Panc1 (cell line): ENCODE measurements around the gene RUFY1. TPM values are rescaled to one million over a fixed set of nuclear protein-coding genes. Genes with fewer than 3 reads are reported as not detected.

Experiments used
- ATAC-seq: fragments of 200-7000 bp; cut with Tn5 transposase; 2 replicates; pipeline ENCODE4 v1.9.1; 2020; ENCODE audit warnings: mild to moderate bottlenecking, moderate library complexity
- BruUV-seq: library from RNA; stranded (reverse); fragments of 400-500 nt; replicated peaks from 2 replicates; lab custom pipeline; 2021; lab: Mats Ljungman, UMichigan
- CTCF ChIA-PET: fragments of 300-600 bp; sonication (Branson Sonifier 250); formaldehyde crosslinking; loops from one replicate; lab custom pipeline; 2022; ENCODE audit warnings: antibody characterized with exemption; lab: Charles Lee
- POLR2A ChIA-PET: fragments of 300-600 bp; sonication (Branson Sonifier 250); formaldehyde crosslinking; loops from one replicate; lab custom pipeline; 2022; ENCODE audit warnings: antibody characterized with exemption; lab: Charles Lee
- DNase-seq: peaks from one replicate; pipeline ENCODE4 v3.0.0-alpha.2; 2010; ENCODE audit warnings: low read depth, low spot score
- H3K27ac ChIP-seq: 2 replicates; pipeline ENCODE4 v1.5.1; 2011; ENCODE audit warnings: mild to moderate bottlenecking, low read length, inconsistent platforms
- H3K27me3 ChIP-seq: fragments of 200-500 bp; sonication (Bioruptor generic); 2 replicates; pipeline ENCODE4 v1.6.0; 2014; ENCODE audit warnings: low read length, inconsistent platforms; ENCODE audit not compliant: control insufficient read depth, insufficient read depth
- H3K36me3 ChIP-seq: fragments of 200-500 bp; sonication (Bioruptor generic); 2 replicates; pipeline ENCODE4 v1.5.1; 2014; ENCODE audit warnings: inconsistent platforms, mild to moderate bottlenecking, low read length, moderate library complexity; ENCODE audit not compliant: control insufficient read depth, insufficient read depth
- H3K4me1 ChIP-seq: 2 replicates; pipeline ENCODE4 v1.5.1; 2011; ENCODE audit warnings: inconsistent platforms, mild to moderate bottlenecking, low read length, moderate library complexity; ENCODE audit not compliant: control insufficient read depth, insufficient read depth
- H3K4me3 ChIP-seq, 2 experiments: 2 replicates each; pipeline ENCODE4 v1.5.1; 2011 to 2012; ENCODE audit warnings: low read depth in 2 of 2, low read length in 2 of 2, mild to moderate bottlenecking in 2 of 2, inconsistent platforms in 1 of 2, moderate library complexity in 1 of 2
- H3K9me3 ChIP-seq: fragments of 200-500 bp; sonication (Bioruptor generic); 2 replicates; pipeline ENCODE4 v1.5.1; 2014; ENCODE audit warnings: low read depth, mild to moderate bottlenecking, inconsistent platforms, low read length, moderate library complexity; ENCODE audit not compliant: control insufficient read depth, insufficient read depth
- CTCF ChIP-seq: fragments of 450-650 bp; IDR thresholded peaks from 2 replicates; pipeline ENCODE4 v1.5.1; 2017; ENCODE audit warnings: mild to moderate bottlenecking
- POLR2AphosphoS5 ChIP-seq: IDR thresholded peaks from 2 replicates; pipeline ENCODE4 v1.6.1; 2012; ENCODE audit warnings: mild to moderate bottlenecking, low read depth, low read length, moderate library complexity
- REST ChIP-seq, 2 experiments: IDR thresholded peaks; 2 replicates each; pipeline ENCODE4 v1.6.1; 2011 to 2012; ENCODE audit warnings: low read depth in 2 of 2, control low read depth in 1 of 2, low read length in 1 of 2, mild to moderate bottlenecking in 1 of 2, moderate library complexity in 1 of 2; ENCODE audit not compliant: insufficient read depth in 1 of 2
- SIN3A ChIP-seq: IDR thresholded peaks from 2 replicates; pipeline ENCODE4 v1.6.1; 2012; ENCODE audit warnings: low read depth, mild to moderate bottlenecking, low read length, moderate library complexity, borderline replicate concordance; ENCODE audit not compliant: insufficient read depth
- TCF7L2 ChIP-seq: IDR thresholded peaks from 2 replicates; pipeline ENCODE4 v1.6.1; 2011; ENCODE audit warnings: mild to moderate bottlenecking, low read depth, low read length, inconsistent platforms
- in situ Hi-C: cut with HindIII; loops from 2 replicates; pipeline ENCODE4 v1.10.0; 2016; ENCODE audit warnings: low sequenced_read_pairs, low pct_unique_long_range_greater_than_20kb
- intact Hi-C: fragments of 100-400 bp; cut with micrococcal nuclease; formaldehyde crosslinking; loops from one replicate; pipeline ENCODE4 v1.10.0; 2022; ENCODE audit not compliant: unreplicated experiment
- total RNA-seq: library from RNA; stranded (reverse); gene quantifications from one replicate; pipeline ENCODE4 v1.2.1, GENCODE V29; 2021; ENCODE audit not compliant: unreplicated experiment

The RUFY1 gene
- total RNA-seq, 1 experiment from 2014 or later: 66.3 TPM

- Histone ChIP-seq H3K27ac (no peak overlapping the region; the same call in 1 of the 2 replicates), H3K36me3 (peaks cover 67% of the 10 kb centered on the region), H3K27me3 (no peaks in the 10 kb centered on the region), H3K4me3 (no peak overlapping the region), H3K4me1 (peaks cover 96% of the 10 kb centered on the region), H3K9me3 (no peaks in the 10 kb centered on the region)
- TF ChIP-seq TCF7L2 (no peak), SIN3A (no peak), POLR2AphosphoS5 (peak; percentile 19; the same call in 1 of the 2 replicates), CTCF (no peak)
- in situ Hi-C loops: no loop called here
- no TSS peak for BruUV-seq
- POLR2A ChIA-PET: interaction anchor here (0.6 kb wide), 1 partner anchor 16 kb away, joined by 4 read pairs; no protein-coding TSS in a partner anchor
- CTCF ChIA-PET: no interaction called here
- intact Hi-C loops: no loop called here
- no peak for ATAC-seq
- DNase-seq: no peak
Measured at GRCh38 chr5:179614745-179615144, 64.4 kb downstream of the RUFY1 start.

- Histone ChIP-seq H3K4me3 (no peak overlapping the region), H3K27me3 (no peaks in the 10 kb centered on the region), H3K27ac (no peak overlapping the region; the same call in none of the 2 replicates), H3K36me3 (peaks cover 71% of the 10 kb centered on the region), H3K4me1 (peaks cover 92% of the 10 kb centered on the region), H3K9me3 (no peaks in the 10 kb centered on the region)
- CTCF ChIA-PET: no interaction called here
- in situ Hi-C loops: no loop called here
- ATAC-seq: no peak
- no TSS peak for BruUV-seq
- TF ChIP-seq POLR2AphosphoS5: no peak
- no peak for TF ChIP-seq REST (IDR thresholded peaks at IDR 0.05; ENCODE audit: insufficient read depth in 1 of 2, low read depth in 2 of 2, low read length in 1 of 2)
- no peak for TF ChIP-seq CTCF
- no peak for TF ChIP-seq SIN3A
- TF ChIP-seq TCF7L2: no peak
- intact Hi-C loops: no loop called here
- POLR2A ChIA-PET: interaction anchor here (0.6 kb wide), 1 partner anchor 15 kb away, joined by 4 read pairs; no protein-coding TSS in a partner anchor
- no peak for DNase-seq
Measured at GRCh38 chr5:179615203-179615602, 64.8 kb downstream of the RUFY1 start.
